Trophoblast cell (in vitro differentiated cells and primary cell): Measurements from ENCODE around the gene TCN1.
"Not testable (repeated sequence)": the region's sequence is repeated elsewhere in the genome, so short reads cannot be mapped to it uniquely, and the experiment has no call there.

Experiments
- DNase-seq, 2 donors: peaks; one replicate each; pipeline ENCODE4 v3.0.0-alpha.2; 2016
- H2AFZ ChIP-seq: 2 replicates; pipeline ENCODE4 v1.6.1; 2013; ENCODE audit warnings: low read length, moderate library complexity, mild to moderate bottlenecking; ENCODE audit not compliant: insufficient read depth, poor library complexity
- H2AK5ac ChIP-seq: 2 replicates; pipeline ENCODE4 v1.6.1; 2013; ENCODE audit warnings: mild to moderate bottlenecking, low read length
- H2BK120ac ChIP-seq: 2 replicates; pipeline ENCODE4 v1.6.1; 2013; ENCODE audit warnings: low read length, mild to moderate bottlenecking, moderate library complexity; ENCODE audit not compliant: insufficient read depth, poor library complexity
- H2BK12ac ChIP-seq: 2 replicates; pipeline ENCODE4 v1.6.1; 2013; ENCODE audit warnings: mild to moderate bottlenecking, low read length, moderate library complexity
- H2BK5ac ChIP-seq: 2 replicates; pipeline ENCODE4 v1.6.1; 2013; ENCODE audit warnings: low read length, low read depth, moderate library complexity, mild to moderate bottlenecking; ENCODE audit not compliant: poor library complexity
- H3K14ac ChIP-seq: 2 replicates; pipeline ENCODE4 v1.6.1; 2013; ENCODE audit warnings: mild to moderate bottlenecking, low read length
- H3K18ac ChIP-seq: 2 replicates; pipeline ENCODE4 v1.6.1; 2013; ENCODE audit warnings: mild to moderate bottlenecking, low read length
- H3K23ac ChIP-seq: 2 replicates; pipeline ENCODE4 v1.6.1; 2013; ENCODE audit warnings: low read length
- H3K27ac ChIP-seq: 2 replicates; pipeline ENCODE4 v1.5.1; 2013; ENCODE audit warnings: low read depth, mild to moderate bottlenecking, inconsistent platforms, low read length, moderate library complexity
- H3K27me3 ChIP-seq: 2 replicates; pipeline ENCODE4 v1.6.1; 2013; ENCODE audit warnings: inconsistent platforms, mild to moderate bottlenecking, low read length, moderate library complexity; ENCODE audit not compliant: insufficient read depth
- H3K36me3 ChIP-seq, 2 experiments: 1 replicate in 1 of 2; 2 replicates in 1 of 2; pipeline ENCODE4 v1.6.1; 2013; ENCODE audit warnings: low read length in 2 of 2, mild to moderate bottlenecking in 2 of 2, moderate library complexity in 1 of 2; ENCODE audit not compliant: insufficient read depth in 2 of 2, control insufficient read depth in 1 of 2
- H3K4ac ChIP-seq: 2 replicates; pipeline ENCODE4 v1.6.1; 2013; ENCODE audit warnings: low read depth, mild to moderate bottlenecking, low read length, moderate library complexity
- H3K4me1 ChIP-seq, 2 experiments: 1 replicate in 1 of 2; 2 replicates in 1 of 2; pipeline ENCODE4 v1.6.1; 2013; ENCODE audit warnings: low read length in 2 of 2, mild to moderate bottlenecking in 2 of 2, moderate library complexity in 1 of 2; ENCODE audit not compliant: insufficient read depth in 2 of 2, control insufficient read depth in 1 of 2
- H3K4me2 ChIP-seq: 2 replicates; pipeline ENCODE4 v1.6.1; 2013; ENCODE audit warnings: inconsistent platforms, mild to moderate bottlenecking, low read length, moderate library complexity
- H3K4me3 ChIP-seq: 2 replicates; pipeline ENCODE4 v1.5.1; 2013; ENCODE audit warnings: mild to moderate bottlenecking, low read depth, low read length, inconsistent platforms
- H3K79me1 ChIP-seq: one replicate; pipeline ENCODE4 v1.6.1; 2013; ENCODE audit warnings: low read length
- H3K79me2 ChIP-seq: 2 replicates; pipeline ENCODE4 v1.6.1; 2013; ENCODE audit warnings: low read length, mild to moderate bottlenecking; ENCODE audit not compliant: control insufficient read depth, insufficient read depth, poor library complexity
- H3K9ac ChIP-seq: 2 replicates; pipeline ENCODE4 v1.6.1; 2013; ENCODE audit warnings: mild to moderate bottlenecking, low read length
- H3K9me3 ChIP-seq: 2 replicates; pipeline ENCODE4 v1.6.1; 2013; ENCODE audit warnings: low read depth, mild to moderate bottlenecking, control low read depth, inconsistent platforms, low read length; ENCODE audit not compliant: insufficient read depth
- H4K12ac ChIP-seq: 2 replicates; pipeline ENCODE4 v1.6.1; 2013; ENCODE audit warnings: low read depth, mild to moderate bottlenecking, low read length, moderate library complexity
- H4K8ac ChIP-seq: 2 replicates; pipeline ENCODE4 v1.6.1; 2013; ENCODE audit warnings: low read depth, mild to moderate bottlenecking, low read length, moderate library complexity
- H4K91ac ChIP-seq: one replicate; pipeline ENCODE4 v1.6.1; 2013; ENCODE audit warnings: low read depth, mild to moderate bottlenecking, low read length, moderate library complexity
- WGBS: extraction: QIAGEN DNeasy Blood & Tissue Kit; methylation state at CpG from one replicate; pipeline ENCODE4 v1.1.7; 2013; ENCODE audit warnings: missing lambda C conversion rate; ENCODE audit not compliant: insufficient read length, insufficient coverage; ENCODE audit errors: extremely low coverage; 5-methylcytosine and 5-hydroxymethylcytosine counted together

TCN1 gene

DNA sequence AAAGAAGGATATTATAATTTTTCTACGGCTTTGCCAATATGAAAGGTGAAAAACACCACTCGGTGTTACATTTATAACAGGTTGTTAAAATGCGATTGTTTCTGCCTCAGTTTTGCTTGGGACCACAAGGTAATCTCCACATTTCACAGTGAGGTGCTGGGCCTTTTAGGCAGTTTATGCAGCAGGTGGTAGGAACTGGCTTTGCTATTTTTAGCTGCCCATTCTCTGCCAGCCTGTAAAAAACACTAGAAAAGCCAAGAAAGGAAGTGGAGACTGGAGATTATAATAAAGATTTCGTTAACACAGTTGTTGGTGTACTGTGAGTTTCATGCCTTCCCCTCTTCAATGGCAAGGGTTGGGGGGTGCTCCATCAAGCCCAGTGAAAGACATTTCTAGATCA lies 47.7 kb downstream of the TCN1 start:
- Histone ChIP-seq H4K91ac (no peak overlapping the region), H2BK120ac (no peak overlapping the region), H3K79me2 (no peaks in the 10 kb centered on the region), H3K4me3 (no peak overlapping the region), H3K23ac (no peak overlapping the region), H2AK5ac (no peak overlapping the region), H2BK12ac (no peak overlapping the region), H3K18ac (no peak overlapping the region), H3K9me3 (no peaks in the 10 kb centered on the region), H3K14ac (no peak overlapping the region), H3K79me1 (no peaks in the 10 kb centered on the region), H2BK5ac (no peak overlapping the region), H3K27me3 (no peaks in the 10 kb centered on the region), H3K36me3 (no peaks in the 10 kb centered on the region), H4K12ac (no peak overlapping the region), H3K9ac (no peak overlapping the region), H2AFZ (no peak overlapping the region), H3K27ac (no peak overlapping the region), H4K8ac (no peak overlapping the region), H3K4me2 (no peak overlapping the region), H3K4me1 (no peaks in the 10 kb centered on the region), H3K4ac (no peak overlapping the region)
- WGBS = no CpG with 5 or more reads among the region's 4 CpGs
- no peak for DNase-seq

DNA sequence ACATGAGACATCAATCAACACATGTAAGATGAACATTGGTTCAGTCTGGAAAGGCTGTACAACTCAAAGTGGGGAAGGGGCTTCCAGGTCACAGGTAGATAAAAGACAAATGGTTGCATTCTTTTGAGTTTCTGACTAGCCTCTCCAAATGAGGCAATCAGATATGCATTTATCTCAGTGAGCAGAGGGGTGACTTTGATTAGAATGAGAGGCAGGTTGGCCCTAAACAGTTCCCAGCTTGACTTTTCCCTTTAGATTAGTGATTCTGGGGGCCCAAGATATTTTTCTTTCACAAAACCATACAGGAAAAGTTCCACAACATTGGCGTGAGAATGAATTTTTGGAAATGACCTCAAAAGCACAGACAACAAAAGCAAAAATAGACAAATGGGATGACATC lies 49.9 kb downstream of the TCN1 start:
- H3K9me3 ChIP-seq, H2BK12ac ChIP-seq, H3K79me1 ChIP-seq, H2BK120ac ChIP-seq, H3K4me3 ChIP-seq, H4K91ac ChIP-seq, H3K14ac ChIP-seq, H2BK5ac ChIP-seq, H4K8ac ChIP-seq, DNase-seq, H3K23ac ChIP-seq, H2AFZ ChIP-seq, H3K18ac ChIP-seq, H2AK5ac ChIP-seq, H3K4me1 ChIP-seq, H3K4ac ChIP-seq, H3K79me2 ChIP-seq, H3K4me2 ChIP-seq, H3K9ac ChIP-seq, H3K27ac ChIP-seq, H4K12ac ChIP-seq, H3K27me3 ChIP-seq, H3K36me3 ChIP-seq: not testable (repeated sequence)
- no CpG with 5 or more reads among the region's 1 CpG for WGBS

DNA sequence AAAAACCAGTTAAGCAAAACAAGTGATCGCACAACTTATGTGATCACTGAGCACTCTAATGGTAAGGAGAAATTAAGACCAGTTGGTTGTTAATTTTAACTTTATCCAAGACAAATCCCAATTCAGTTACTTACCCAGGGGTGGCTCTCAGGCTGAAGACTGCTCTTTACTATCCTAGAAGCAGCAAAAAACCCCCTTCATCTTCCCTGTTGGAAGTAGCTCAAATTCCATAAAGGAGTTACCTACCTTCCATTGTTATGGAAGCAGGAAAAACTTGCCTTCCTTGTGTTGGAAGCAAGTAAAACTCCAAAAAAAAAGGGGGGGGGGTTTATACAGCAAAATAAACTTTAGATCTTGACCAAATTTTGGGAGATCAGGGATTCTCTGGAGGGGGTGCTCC lies 50.5 kb downstream of the TCN1 start:
- Histone ChIP-seq H3K79me1 (no peaks in the 10 kb centered on the region), H2BK5ac (no peak overlapping the region), H2AFZ (no peak overlapping the region), H2BK120ac (no peak overlapping the region), H3K23ac (no peak overlapping the region), H3K14ac (no peak overlapping the region), H3K9me3 (no peaks in the 10 kb centered on the region), H3K4me2 (no peak overlapping the region), H2BK12ac (no peak overlapping the region), H3K18ac (no peak overlapping the region), H4K12ac (no peak overlapping the region), H3K27me3 (no peaks in the 10 kb centered on the region), H3K79me2 (no peaks in the 10 kb centered on the region), H4K91ac (no peak overlapping the region), H2AK5ac (no peak overlapping the region), H3K4ac (no peak overlapping the region), H3K4me1 (no peaks in the 10 kb centered on the region), H3K9ac (no peak overlapping the region), H3K36me3 (no peaks in the 10 kb centered on the region), H3K27ac (no peak overlapping the region), H3K4me3 (no peak overlapping the region), H4K8ac (no peak overlapping the region)
- DNase-seq = no peak
- WGBS = no CpG with 5 or more reads among the region's 1 CpG

DNA sequence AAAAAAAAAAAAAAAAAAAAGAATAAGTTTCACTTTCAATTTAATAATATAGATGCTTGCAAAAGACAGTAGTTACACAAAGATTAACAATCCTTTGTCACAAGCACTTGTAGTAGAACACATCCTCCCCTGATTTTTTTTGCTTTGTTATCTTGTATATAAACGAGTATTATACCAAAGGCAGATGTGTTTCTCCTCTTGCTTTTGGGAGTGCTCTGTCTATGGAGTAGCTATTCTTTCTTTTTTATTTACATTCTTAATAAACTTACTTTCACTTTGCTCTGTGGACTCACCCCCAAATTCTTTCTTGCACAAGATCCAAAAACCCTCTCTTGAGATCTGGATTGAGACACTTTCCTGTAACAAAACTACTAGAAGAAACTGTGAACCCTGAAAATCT lies 52.3 kb downstream of the TCN1 start:
- no peaks in the 10 kb centered on the region for H3K79me2 ChIP-seq
- no peak overlapping the region for H3K14ac ChIP-seq
- H3K4me3 ChIP-seq = no peak overlapping the region
- H3K9me3 ChIP-seq = no peaks in the 10 kb centered on the region
- no peak overlapping the region for H3K23ac ChIP-seq
- no peak overlapping the region for H2AFZ ChIP-seq
- no CpG with 5 or more reads among the region's 1 CpG for WGBS
- H3K27ac ChIP-seq = no peak overlapping the region
- H2BK120ac ChIP-seq = no peak overlapping the region
- no peak overlapping the region for H3K9ac ChIP-seq
- H2BK5ac ChIP-seq = no peak overlapping the region
- H3K27me3 ChIP-seq = no peaks in the 10 kb centered on the region
- H3K4me2 ChIP-seq = no peak overlapping the region
- H4K91ac ChIP-seq = no peak overlapping the region
- H2BK12ac ChIP-seq = no peak overlapping the region
- DNase-seq = no peak
- no peak overlapping the region for H4K8ac ChIP-seq
- H3K4ac ChIP-seq = no peak overlapping the region
- no peak overlapping the region for H4K12ac ChIP-seq
- no peak overlapping the region for H2AK5ac ChIP-seq
- H3K4me1 ChIP-seq = peaks cover 0 to 4% of the 10 kb centered on the region in 2 experiments
- H3K79me1 ChIP-seq = peaks cover 4% of the 10 kb centered on the region
- H3K18ac ChIP-seq = no peak overlapping the region
- H3K36me3 ChIP-seq = no peaks in the 10 kb centered on the region
